H9 (cell line): ENCODE results near the gene ANTXR2. TPM values are rescaled to one million over a fixed set of nuclear protein-coding genes. Genes with fewer than 3 reads are reported as not detected.

Source experiments
- DNase-seq: peaks from one replicate; pipeline ENCODE4 v3.0.0-alpha.2; 2017
- H2AFZ ChIP-seq: one replicate; pipeline ENCODE4 v1.6.1; 2013; ENCODE audit warnings: mild to moderate bottlenecking, low read length, control low read depth, moderate library complexity
- H2AK5ac ChIP-seq: 2 replicates; pipeline ENCODE4 v1.6.1; 2013; ENCODE audit warnings: low read length, control low read depth, mixed read lengths; ENCODE audit not compliant: insufficient read length
- H2BK120ac ChIP-seq: one replicate; pipeline ENCODE4 v1.6.1; 2013; ENCODE audit warnings: low read depth, mild to moderate bottlenecking, low read length, control low read depth, inconsistent platforms; ENCODE audit not compliant: poor library complexity, severe bottlenecking
- H2BK12ac ChIP-seq: 2 replicates; pipeline ENCODE4 v1.6.1; 2013; ENCODE audit warnings: low read length, control low read depth, mixed read lengths, low read depth; ENCODE audit not compliant: insufficient read length
- H2BK15ac ChIP-seq: 2 replicates; pipeline ENCODE4 v1.6.1; 2013; ENCODE audit warnings: low read depth, low read length, control low read depth
- H2BK20ac ChIP-seq: one replicate; pipeline ENCODE4 v1.6.1; 2013; ENCODE audit warnings: low read depth, mild to moderate bottlenecking, low read length, control low read depth, inconsistent platforms; ENCODE audit not compliant: poor library complexity, severe bottlenecking
- H2BK5ac ChIP-seq: 2 replicates; pipeline ENCODE4 v1.6.1; 2013; ENCODE audit warnings: low read length, control low read depth, mixed read lengths; ENCODE audit not compliant: insufficient read length
- H3K14ac ChIP-seq: 2 replicates; pipeline ENCODE4 v1.6.1; 2013; ENCODE audit warnings: low read length, control low read depth; ENCODE audit not compliant: insufficient read depth
- H3K18ac ChIP-seq: 2 replicates; pipeline ENCODE4 v1.6.1; 2013; ENCODE audit warnings: low read depth, mild to moderate bottlenecking, mixed read lengths, low read length, control low read depth; ENCODE audit not compliant: insufficient read length
- H3K23ac ChIP-seq: 2 replicates; pipeline ENCODE4 v1.6.1; 2013; ENCODE audit warnings: low read length, control low read depth, mixed read lengths, low read depth; ENCODE audit not compliant: insufficient read length
- H3K23me2 ChIP-seq: 2 replicates; pipeline ENCODE4 v1.6.1; 2013; ENCODE audit warnings: low read depth, mild to moderate bottlenecking, mixed read lengths, low read length, control low read depth; ENCODE audit not compliant: insufficient read length, poor library complexity, severe bottlenecking
- H3K27ac ChIP-seq: 2 replicates; pipeline ENCODE4 v1.5.1; 2013; ENCODE audit warnings: low read length, control low read depth, mixed read lengths, low read depth; ENCODE audit not compliant: insufficient read length
- H3K27me3 ChIP-seq: 2 replicates; pipeline ENCODE4 v1.6.1; 2013; ENCODE audit warnings: low read length, control low read depth, inconsistent platforms; ENCODE audit not compliant: insufficient read depth
- H3K4ac ChIP-seq: 2 replicates; pipeline ENCODE4 v1.6.1; 2013; ENCODE audit warnings: low read depth, mild to moderate bottlenecking, control low read depth, inconsistent platforms, low read length, moderate library complexity
- H3K4me1 ChIP-seq: 2 replicates; pipeline ENCODE4 v1.6.1; 2013; ENCODE audit warnings: low read length, control low read depth, inconsistent platforms; ENCODE audit not compliant: insufficient read depth
- H3K4me2 ChIP-seq: 2 replicates; pipeline ENCODE4 v1.6.1; 2013; ENCODE audit warnings: low read length, control low read depth, mixed read lengths; ENCODE audit not compliant: insufficient read length, insufficient read depth
- H3K56ac ChIP-seq: 2 replicates; pipeline ENCODE4 v1.6.1; 2013; ENCODE audit warnings: low read depth, mild to moderate bottlenecking, mixed read lengths, low read length, control low read depth; ENCODE audit not compliant: insufficient read length
- H3K79me1 ChIP-seq: 2 replicates; pipeline ENCODE4 v1.6.1; 2013; ENCODE audit warnings: low read depth, mild to moderate bottlenecking, moderate library complexity, low read length, control low read depth, inconsistent platforms; ENCODE audit not compliant: insufficient read depth, poor library complexity, severe bottlenecking
- H3K79me2 ChIP-seq: 2 replicates; pipeline ENCODE4 v1.6.1; 2013; ENCODE audit warnings: low read length, control low read depth, inconsistent platforms; ENCODE audit not compliant: insufficient read depth
- H3K9ac ChIP-seq: 2 replicates; pipeline ENCODE4 v1.6.1; 2013; ENCODE audit warnings: low read length, control low read depth, mixed read lengths; ENCODE audit not compliant: insufficient read length; ENCODE audit errors: extremely low read depth
- H3K9me3 ChIP-seq: one replicate; pipeline ENCODE4 v1.6.1; 2013; ENCODE audit warnings: low read depth, low read length, inconsistent platforms; ENCODE audit not compliant: control insufficient read depth
- H3T11ph ChIP-seq: one replicate; pipeline ENCODE4 v1.6.1; 2013; ENCODE audit warnings: mild to moderate bottlenecking, low read length, control low read depth, inconsistent platforms
- H4K20me1 ChIP-seq: one replicate; pipeline ENCODE4 v1.6.1; 2013; ENCODE audit not compliant: control insufficient read depth, insufficient read length, insufficient read depth
- H4K5ac ChIP-seq: 2 replicates; pipeline ENCODE4 v1.6.1; 2013; ENCODE audit warnings: low read depth, mild to moderate bottlenecking, mixed read lengths, low read length, control low read depth; ENCODE audit not compliant: insufficient read length
- H4K8ac ChIP-seq: replicated peaks from 2 replicates; pipeline ENCODE4 v1.6.1; 2013; ENCODE audit warnings: low read length, control low read depth, mixed read lengths, low read depth; ENCODE audit not compliant: insufficient read length
- H4K91ac ChIP-seq: 2 replicates; pipeline ENCODE4 v1.6.1; 2013; ENCODE audit warnings: low read depth, mild to moderate bottlenecking, moderate library complexity, mixed read lengths, low read length, control low read depth; ENCODE audit not compliant: insufficient read length
- H3K27ac Mint-ChIP-seq, 3 experiments: 2 replicates in 2 of 3; 3 replicates in 1 of 3; pipeline ENCODE4 v1.8.0; 2020 to 2021; ENCODE audit warnings: mixed read lengths in 3 of 3, mild to moderate bottlenecking in 1 of 3, moderate library complexity in 1 of 3
- H3K27me3 Mint-ChIP-seq: 2 replicates; pipeline ENCODE4 v1.8.0; 2021; ENCODE audit warnings: low read depth, mild to moderate bottlenecking, moderate library complexity, mixed read lengths
- H3K36me3 Mint-ChIP-seq, 3 experiments: 2 replicates in 2 of 3; 3 replicates in 1 of 3; pipeline ENCODE4 v1.8.0; 2020 to 2021; ENCODE audit warnings: low read depth in 3 of 3, mixed read lengths in 3 of 3; ENCODE audit not compliant: insufficient read depth in 1 of 3
- H3K4me1 Mint-ChIP-seq, 2 experiments: 2 replicates each; pipeline ENCODE4 v1.8.0; 2020; ENCODE audit warnings: mixed read lengths in 2 of 2
- H3K4me3 Mint-ChIP-seq, 2 experiments: 2 replicates in 1 of 2; 3 replicates in 1 of 2; pipeline ENCODE4 v1.8.0; 2020 to 2021; ENCODE audit warnings: mild to moderate bottlenecking in 2 of 2, mixed read lengths in 2 of 2, moderate library complexity in 1 of 2
- H3K9me3 Mint-ChIP-seq, 2 experiments: 2 replicates in 1 of 2; 3 replicates in 1 of 2; pipeline ENCODE4 v1.8.0; 2020; ENCODE audit warnings: mild to moderate bottlenecking in 2 of 2, mixed read lengths in 2 of 2, moderate library complexity in 1 of 2
- CTCF ChIP-seq: fragments of 200-600 bp; sonication (generic); conservative IDR thresholded peaks from 3 replicates; pipeline ENCODE4 v1.8.0; 2021; ENCODE audit warnings: antibody characterized with exemption, mild to moderate bottlenecking
- WGBS: extraction: QIAGEN DNeasy Blood & Tissue Kit; methylation state at CpG from one replicate; pipeline ENCODE4 v1.1.7; 2013; ENCODE audit warnings: missing lambda C conversion rate, low lambda C conversion rate, mixed read lengths; ENCODE audit not compliant: insufficient read length; ENCODE audit errors: extremely low coverage; 5-methylcytosine and 5-hydroxymethylcytosine counted together
- total RNA-seq: library from RNA; stranded (reverse); gene quantifications from 2 replicates; pipeline ENCODE4 v1.2.1, GENCODE V29; 2021

ANTXR2 gene
- total RNA-seq, 1 experiment from 2014 or later, result 4.7 TPM

- H2BK120ac ChIP-seq, result no peak overlapping the region
- no peak overlapping the region for H3K4me2 ChIP-seq
- Mint-ChIP-seq H3K9me3 (no peaks in the 10 kb centered on the region; a peak in 1 of 5 replicates), H3K4me1 (peaks cover 19 to 30% of the 10 kb centered on the region in 2 experiments), H3K36me3 (no peaks in the 10 kb centered on the region; a peak in 1 of 7 replicates), H3K27ac (no peak overlapping the region), H3K4me3 (no peak overlapping the region; a peak in 1 of 5 replicates), H3K27me3 (no peaks in the 10 kb centered on the region; the same call in 1 of the 2 replicates)
- no peak overlapping the region for H3K14ac ChIP-seq
- H2BK20ac ChIP-seq, result no peak overlapping the region
- H3K9ac ChIP-seq, result no peak overlapping the region
- no peak overlapping the region for H4K5ac ChIP-seq
- H3K27me3 ChIP-seq, result no peaks in the 10 kb centered on the region
- H3K4me1 ChIP-seq, result peaks cover 4% of the 10 kb centered on the region
- H3K4ac ChIP-seq, result no peak overlapping the region
- no peaks in the 10 kb centered on the region for H3K79me2 ChIP-seq
- no peaks in the 10 kb centered on the region for H3K9me3 ChIP-seq
- DNase-seq, result no peak
- no peak overlapping the region for H4K91ac ChIP-seq
- no CpG with 5 or more reads among the region's 7 CpGs for WGBS
- H2BK15ac ChIP-seq, result no peak overlapping the region
- no peak overlapping the region for H3T11ph ChIP-seq
- no peak overlapping the region for H3K23ac ChIP-seq
- no peaks in the 10 kb centered on the region for H4K20me1 ChIP-seq
- H3K23me2 ChIP-seq, result no peaks in the 10 kb centered on the region
- TF ChIP-seq CTCF, result no peak
- no peak overlapping the region for H4K8ac ChIP-seq
- H2BK5ac ChIP-seq, result no peak overlapping the region
- H3K56ac ChIP-seq, result no peak overlapping the region
- H2AFZ ChIP-seq, result no peak overlapping the region
- H3K18ac ChIP-seq, result no peak overlapping the region
- no peaks in the 10 kb centered on the region for H3K79me1 ChIP-seq
- H3K27ac ChIP-seq, result no peak overlapping the region
- H2BK12ac ChIP-seq, result no peak overlapping the region
- H2AK5ac ChIP-seq, result no peak overlapping the region
Observed at GRCh38 chr4:80049813-80050534, 23.1 kb downstream of the ANTXR2 start.
